MM.1S (cell line): ENCODE data around the gene CTPS2.

Experiments
- DNase-seq: peaks from one replicate; pipeline ENCODE4 v3.0.0-alpha.2; 2015
- H2AFZ ChIP-seq: fragments of 300-600 bp; sonication (generic); 2 replicates; pipeline ENCODE4 v1.6.0; 2016; ENCODE audit warnings: antibody characterized with exemption, low read length
- H3F3A ChIP-seq: fragments of 300-600 bp; sonication (generic); 2 replicates; pipeline ENCODE4 v1.6.1; 2016; ENCODE audit warnings: mild to moderate bottlenecking, antibody characterized with exemption, low read length, moderate library complexity, mixed read lengths; ENCODE audit not compliant: insufficient read depth
- H3K27ac ChIP-seq: fragments of 300-600 bp; sonication (generic); 2 replicates; pipeline ENCODE4 v1.5.1; 2016; ENCODE audit warnings: mild to moderate bottlenecking, low read length
- H3K27me3 ChIP-seq: fragments of 300-600 bp; sonication (generic); replicated peaks from 2 replicates; pipeline ENCODE4 v1.6.0; 2016; ENCODE audit warnings: low read length; ENCODE audit not compliant: insufficient read depth
- H3K36me3 ChIP-seq: fragments of 300-600 bp; sonication (generic); replicated peaks from 2 replicates; pipeline ENCODE4 v1.6.1; 2016; ENCODE audit warnings: mild to moderate bottlenecking, low read length, mixed read lengths; ENCODE audit not compliant: insufficient read depth
- H3K4me1 ChIP-seq: fragments of 300-600 bp; sonication (generic); 2 replicates; pipeline ENCODE4 v1.6.1; 2016; ENCODE audit warnings: low read length, mixed read lengths
- H3K4me2 ChIP-seq: fragments of 300-600 bp; sonication (generic); 2 replicates; pipeline ENCODE4 v1.6.0; 2016; ENCODE audit warnings: low read depth, low read length
- H3K4me3 ChIP-seq: fragments of 300-600 bp; sonication (generic); 2 replicates; pipeline ENCODE4 v1.5.1; 2016; ENCODE audit warnings: low read length, mixed read lengths
- H3K79me2 ChIP-seq: fragments of 300-600 bp; sonication (generic); 2 replicates; pipeline ENCODE4 v1.6.1; 2016; ENCODE audit warnings: mixed run types, low read length, mixed read lengths
- H3K9ac ChIP-seq: fragments of 300-600 bp; sonication (generic); 2 replicates; pipeline ENCODE4 v1.6.1; 2016; ENCODE audit warnings: low read length, mixed read lengths
- H3K9me2 ChIP-seq: fragments of 300-600 bp; sonication (generic); replicated peaks from 2 replicates; pipeline ENCODE4 v1.6.1; 2016; ENCODE audit warnings: mild to moderate bottlenecking, low read length, mixed read lengths; ENCODE audit not compliant: insufficient read depth
- H3K9me3 ChIP-seq: fragments of 300-600 bp; sonication (generic); replicated peaks from 2 replicates; pipeline ENCODE4 v1.6.1; 2016; ENCODE audit warnings: mild to moderate bottlenecking, low read length, mixed read lengths; ENCODE audit not compliant: insufficient read depth
- H4K20me1 ChIP-seq: fragments of 300-600 bp; sonication (generic); 2 replicates; pipeline ENCODE4 v1.6.1; 2016; ENCODE audit warnings: mild to moderate bottlenecking, low read length, moderate library complexity, mixed read lengths; ENCODE audit not compliant: insufficient read depth
- EZH2 ChIP-seq: fragments of 300-600 bp; sonication (generic); optimal IDR thresholded peaks from 2 replicates; pipeline ENCODE3; 2017; ENCODE audit warnings: low read depth, mild to moderate bottlenecking, antibody characterized with exemption, low read length, mixed read lengths
- EZH2phosphoT487 ChIP-seq: fragments of 300-600 bp; sonication (generic); IDR thresholded peaks from 2 replicates; pipeline ENCODE4 v1.6.1; 2018; ENCODE audit warnings: antibody characterized with exemption, low read length
- TF ChIP-seq, protein P1 (sequence below): fragments of 300-600 bp; sonication (generic); IDR thresholded peaks from 2 replicates; pipeline ENCODE4 v1.5.1; 2016; ENCODE audit warnings: antibody characterized with exemption, low read length, mixed read lengths

CTPS2 gene

DNA sequence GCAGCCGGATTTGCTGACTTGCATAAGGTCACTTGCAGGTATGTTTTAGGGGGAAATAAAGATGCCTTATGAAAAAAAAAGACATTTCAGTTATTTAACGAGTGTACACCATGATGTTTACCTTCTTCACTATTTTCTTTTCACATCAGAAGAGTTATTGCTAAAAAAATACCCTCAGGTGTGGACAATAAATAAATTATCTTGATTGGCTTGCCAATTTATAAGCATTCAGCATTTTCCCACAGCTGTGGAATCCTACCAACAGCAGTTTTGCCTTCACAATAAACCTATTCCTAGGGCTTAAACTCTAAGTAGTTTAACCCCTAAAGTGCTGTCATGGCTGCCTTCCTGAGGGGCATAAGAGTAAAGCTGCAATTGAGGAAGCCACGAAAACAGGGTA is 145.9 kb downstream of the CTPS2 start:
- H3K4me2 ChIP-seq, result no peak overlapping the region
- TF ChIP-seq EZH2phosphoT487 (no peak), EZH2 (no peak)
- TF ChIP-seq, protein P1, sequence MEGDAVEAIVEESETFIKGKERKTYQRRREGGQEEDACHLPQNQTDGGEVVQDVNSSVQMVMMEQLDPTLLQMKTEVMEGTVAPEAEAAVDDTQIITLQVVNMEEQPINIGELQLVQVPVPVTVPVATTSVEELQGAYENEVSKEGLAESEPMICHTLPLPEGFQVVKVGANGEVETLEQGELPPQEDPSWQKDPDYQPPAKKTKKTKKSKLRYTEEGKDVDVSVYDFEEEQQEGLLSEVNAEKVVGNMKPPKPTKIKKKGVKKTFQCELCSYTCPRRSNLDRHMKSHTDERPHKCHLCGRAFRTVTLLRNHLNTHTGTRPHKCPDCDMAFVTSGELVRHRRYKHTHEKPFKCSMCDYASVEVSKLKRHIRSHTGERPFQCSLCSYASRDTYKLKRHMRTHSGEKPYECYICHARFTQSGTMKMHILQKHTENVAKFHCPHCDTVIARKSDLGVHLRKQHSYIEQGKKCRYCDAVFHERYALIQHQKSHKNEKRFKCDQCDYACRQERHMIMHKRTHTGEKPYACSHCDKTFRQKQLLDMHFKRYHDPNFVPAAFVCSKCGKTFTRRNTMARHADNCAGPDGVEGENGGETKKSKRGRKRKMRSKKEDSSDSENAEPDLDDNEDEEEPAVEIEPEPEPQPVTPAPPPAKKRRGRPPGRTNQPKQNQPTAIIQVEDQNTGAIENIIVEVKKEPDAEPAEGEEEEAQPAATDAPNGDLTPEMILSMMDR, result no peak
- H4K20me1 ChIP-seq, result no peaks in the 10 kb centered on the region
- H3K79me2 ChIP-seq, result no peaks in the 10 kb centered on the region
- H3K9me2 ChIP-seq, result no peaks in the 10 kb centered on the region
- H2AFZ ChIP-seq, result no peak overlapping the region
- H3K4me1 ChIP-seq, result no peaks in the 10 kb centered on the region
- H3K36me3 ChIP-seq, result no peaks in the 10 kb centered on the region
- H3K9ac ChIP-seq, result no peak overlapping the region
- H3K27me3 ChIP-seq, result no peaks in the 10 kb centered on the region
- H3F3A ChIP-seq, result no peaks in the 10 kb centered on the region
- no peak overlapping the region for H3K4me3 ChIP-seq
- no peaks in the 10 kb centered on the region for H3K9me3 ChIP-seq
- H3K27ac ChIP-seq, result no peak overlapping the region
- DNase-seq, result no peak

DNA sequence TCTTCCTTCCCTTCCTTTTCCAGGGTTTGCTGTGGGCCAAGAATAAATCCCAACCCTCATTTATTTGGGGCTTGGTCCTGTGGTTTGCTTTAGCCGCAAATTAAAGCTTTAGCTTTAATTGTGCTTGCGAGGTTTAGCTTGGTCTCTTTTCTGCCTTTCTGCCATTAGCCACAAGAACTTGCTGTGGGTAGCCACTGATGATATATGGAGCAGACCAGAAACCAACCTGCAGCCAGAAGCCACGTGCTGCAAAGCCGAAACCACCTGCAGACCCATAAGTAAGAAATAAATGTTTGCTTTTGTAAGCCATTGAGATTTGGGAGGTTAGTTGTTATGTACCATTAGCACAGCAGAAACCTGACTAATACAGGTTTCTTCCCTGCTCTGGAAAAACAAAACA is 152.3 kb downstream of the CTPS2 start:
- no peak overlapping the region for H3K4me3 ChIP-seq
- no peaks in the 10 kb centered on the region for H3K9me2 ChIP-seq
- no peak overlapping the region for H2AFZ ChIP-seq
- no peak overlapping the region for H3K9ac ChIP-seq
- no peaks in the 10 kb centered on the region for H3K79me2 ChIP-seq
- no peaks in the 10 kb centered on the region for H3K27me3 ChIP-seq
- H3K36me3 ChIP-seq, result no peaks in the 10 kb centered on the region
- no peak overlapping the region for H3K4me2 ChIP-seq
- no peak overlapping the region for H3K27ac ChIP-seq
- H3K9me3 ChIP-seq, result no peaks in the 10 kb centered on the region
- H3F3A ChIP-seq, result no peaks in the 10 kb centered on the region
- no peak for DNase-seq
- H3K4me1 ChIP-seq, result no peaks in the 10 kb centered on the region
- H4K20me1 ChIP-seq, result no peaks in the 10 kb centered on the region
- TF ChIP-seq EZH2phosphoT487, result no peak
- no peak for TF ChIP-seq EZH2
- TF ChIP-seq, protein P1, result no peak

DNA sequence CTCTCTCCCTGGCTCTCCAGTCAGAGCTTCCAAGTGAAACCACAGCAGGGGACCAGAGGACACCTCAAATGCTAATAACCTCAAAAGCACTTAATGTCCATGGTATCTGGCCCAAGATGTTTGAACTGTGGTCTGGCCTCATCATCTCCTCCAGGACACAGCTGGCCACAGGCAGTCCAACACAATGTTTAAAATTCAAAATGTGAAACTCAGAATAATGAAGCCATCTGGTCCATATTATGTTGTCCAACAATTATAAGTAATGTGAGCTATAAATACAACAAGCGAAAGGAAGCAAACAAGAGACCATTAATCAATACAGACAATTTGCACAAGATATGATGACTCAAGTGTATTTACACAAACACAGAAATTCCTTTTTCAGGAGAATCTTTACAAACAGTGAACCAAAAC is 153.3 kb downstream of the CTPS2 start:
- no peaks in the 10 kb centered on the region for H4K20me1 ChIP-seq
- no peak for DNase-seq
- no peaks in the 10 kb centered on the region for H3F3A ChIP-seq
- no peaks in the 10 kb centered on the region for H3K4me1 ChIP-seq
- no peak overlapping the region for H3K9ac ChIP-seq
- H3K4me2 ChIP-seq, result no peak overlapping the region
- H3K4me3 ChIP-seq, result no peak overlapping the region
- H2AFZ ChIP-seq, result no peak overlapping the region
- no peaks in the 10 kb centered on the region for H3K36me3 ChIP-seq
- TF ChIP-seq EZH2phosphoT487, result no peak
- no peak for TF ChIP-seq EZH2
- TF ChIP-seq, protein P1, result no peak
- H3K9me3 ChIP-seq, result no peaks in the 10 kb centered on the region
- no peak overlapping the region for H3K27ac ChIP-seq
- H3K27me3 ChIP-seq, result no peaks in the 10 kb centered on the region
- H3K9me2 ChIP-seq, result no peaks in the 10 kb centered on the region
- no peaks in the 10 kb centered on the region for H3K79me2 ChIP-seq

DNA sequence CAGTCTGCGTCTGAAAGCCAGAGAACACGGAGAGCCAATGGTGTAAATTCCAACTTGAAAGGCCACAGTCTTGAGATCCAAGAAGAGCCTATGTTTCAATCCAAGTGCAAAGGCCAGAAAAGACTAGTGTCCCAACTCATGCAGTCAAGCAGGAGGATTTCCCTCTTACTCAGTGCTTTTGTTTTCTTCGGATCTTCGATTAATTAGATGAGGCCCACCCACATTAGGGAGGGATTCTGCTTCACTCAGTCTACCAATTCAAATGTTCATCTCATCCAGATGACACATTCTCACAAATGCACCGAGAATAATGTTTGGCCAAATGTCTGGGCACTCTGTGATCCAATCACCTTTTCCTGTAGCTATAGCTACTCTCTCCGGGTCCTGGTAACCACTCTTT is 154.0 kb downstream of the CTPS2 start:
- Histone ChIP-seq H3K9me2 (no peaks in the 10 kb centered on the region), H3K4me1 (no peaks in the 10 kb centered on the region), H3K79me2 (no peaks in the 10 kb centered on the region), H3K9ac (no peak overlapping the region), H4K20me1 (no peaks in the 10 kb centered on the region), H3K4me3 (no peak overlapping the region), H3K27me3 (no peaks in the 10 kb centered on the region), H3F3A (no peaks in the 10 kb centered on the region), H3K9me3 (no peaks in the 10 kb centered on the region), H3K4me2 (no peak overlapping the region), H2AFZ (no peak overlapping the region), H3K36me3 (no peaks in the 10 kb centered on the region), H3K27ac (no peak overlapping the region)
- DNase-seq, result no peak
- TF ChIP-seq EZH2phosphoT487 (no peak), EZH2 (no peak)
- TF ChIP-seq, protein P1, result no peak
